Measurements from ENCODE around the gene TMC2.
A peak's percentile ranks its signal among the peaks of the same experiment; 100 is the strongest.
"Not testable (repeated sequence)": the region's sequence is repeated elsewhere in the genome, so short reads cannot be mapped to it uniquely, and the experiment has no call there.

TMC2 gene

GRCh38 chr20:2673453-2673852 lies 137.1 kb downstream of the TMC2 start:
- no peak for DNase-seq

DNA sequence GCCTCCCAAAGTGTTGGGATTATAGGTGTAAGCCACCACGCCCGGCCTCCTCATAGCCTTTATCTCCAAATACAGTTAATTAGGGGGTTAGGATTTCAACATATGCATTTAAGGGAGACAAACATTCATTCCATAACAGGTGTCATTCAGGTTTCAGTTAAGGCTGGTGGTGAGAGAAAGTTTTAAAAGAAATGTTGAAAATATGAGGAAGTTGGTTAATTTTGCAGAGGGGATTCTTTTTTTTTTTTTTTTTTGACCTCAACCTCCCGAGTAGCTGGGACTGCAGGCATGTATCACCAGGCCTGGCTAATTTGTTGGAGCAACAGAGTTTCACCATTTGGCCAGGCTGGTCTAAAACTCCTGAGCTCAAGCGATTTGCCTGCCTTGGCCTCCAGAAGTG lies 143.7 kb downstream of the TMC2 start:
- no peak for DNase-seq

DNA sequence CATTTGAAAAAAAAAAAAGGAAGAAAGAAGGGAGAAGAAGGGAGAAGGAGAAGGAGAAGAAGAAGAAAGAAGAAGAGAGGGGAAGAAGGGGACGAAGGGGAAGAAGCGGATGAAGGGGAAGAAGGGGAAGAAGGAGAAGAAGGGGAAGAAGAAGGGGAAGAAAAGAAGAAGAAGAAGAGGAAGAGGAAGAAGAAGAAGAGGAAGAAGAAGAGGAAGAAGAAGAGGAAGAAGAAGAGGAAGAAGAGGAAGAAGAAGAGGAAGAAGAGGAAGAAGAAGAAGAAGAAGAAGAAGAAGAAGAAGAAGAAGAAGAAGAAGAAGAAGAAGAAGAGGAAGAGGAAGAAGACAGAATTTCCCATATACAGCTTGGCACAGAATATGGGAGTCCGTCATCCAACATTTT lies 145.7 kb downstream of the TMC2 start:
- DNase-seq, result not testable (repeated sequence)

DNA sequence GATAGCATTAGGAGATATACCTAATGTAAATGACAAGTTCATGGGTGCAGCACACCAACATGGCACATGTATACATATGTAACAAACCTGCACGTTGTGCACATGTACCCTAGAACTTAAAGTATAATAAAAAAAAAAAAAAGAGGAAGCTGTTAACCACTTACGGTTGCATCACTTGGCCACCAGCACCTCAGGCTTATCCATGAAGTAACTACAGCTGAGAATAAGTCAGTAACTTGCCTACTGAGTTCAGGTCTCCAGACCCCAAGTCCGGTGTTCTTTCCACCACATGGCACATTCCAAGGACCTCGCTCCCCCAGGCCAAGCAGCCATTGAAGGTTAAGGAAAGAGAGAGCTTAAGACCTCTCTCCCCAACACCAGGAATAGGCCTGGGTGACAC lies 148.4 kb downstream of the TMC2 start:
- not testable (repeated sequence) for DNase-seq

DNA sequence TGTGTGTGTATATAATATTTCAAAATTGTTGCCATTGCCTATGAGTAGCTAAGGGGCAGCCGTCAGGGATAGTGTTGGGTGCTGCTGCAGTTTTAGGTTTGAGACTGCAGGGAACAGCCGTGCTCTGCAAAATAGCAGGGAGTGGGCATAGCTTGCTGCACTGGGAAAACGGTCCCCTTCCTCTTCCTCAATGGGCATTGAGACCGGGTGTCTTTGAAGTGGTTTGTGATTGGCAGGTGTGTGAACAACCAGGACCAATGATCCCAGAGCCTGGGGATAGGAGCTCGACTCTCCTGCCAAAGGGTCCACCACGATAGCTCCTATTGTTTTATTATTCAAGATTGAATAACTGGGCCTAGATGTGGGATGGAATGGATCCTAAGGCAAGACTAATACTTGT lies 151.1 kb downstream of the TMC2 start:
- DNase-seq, result no peak

DNA sequence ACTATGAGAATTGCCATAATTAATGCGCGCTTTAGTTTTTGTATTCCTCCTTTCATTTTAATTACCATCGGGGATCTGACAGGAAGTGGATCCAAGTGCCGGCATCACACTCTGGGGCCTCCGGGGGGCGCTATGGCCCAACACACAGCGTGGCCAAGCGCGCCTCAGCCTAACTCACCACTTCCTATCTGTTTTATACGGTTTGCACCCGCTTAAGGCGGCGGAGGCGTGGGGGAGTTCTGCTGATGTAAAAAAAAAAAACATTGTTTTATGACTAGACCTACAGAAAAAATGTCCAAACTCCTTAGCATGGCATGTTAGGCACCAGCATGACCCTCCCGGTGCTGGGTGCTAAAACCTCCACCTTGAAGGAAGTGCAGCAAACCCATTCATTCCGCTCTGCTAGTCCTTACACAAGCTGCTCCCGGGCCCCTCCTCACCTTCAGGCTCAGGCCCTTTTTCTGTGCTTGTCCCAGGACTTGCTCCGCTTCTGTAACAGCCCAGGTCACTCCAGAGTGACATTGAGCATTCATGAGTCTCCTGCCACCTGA lies 151.7 kb downstream of the TMC2 start:
- peak; percentile 60 for DNase-seq

GRCh38 chr20:2690213-2690612 lies 153.8 kb downstream of the TMC2 start:
- DNase-seq, result no peak

DNA sequence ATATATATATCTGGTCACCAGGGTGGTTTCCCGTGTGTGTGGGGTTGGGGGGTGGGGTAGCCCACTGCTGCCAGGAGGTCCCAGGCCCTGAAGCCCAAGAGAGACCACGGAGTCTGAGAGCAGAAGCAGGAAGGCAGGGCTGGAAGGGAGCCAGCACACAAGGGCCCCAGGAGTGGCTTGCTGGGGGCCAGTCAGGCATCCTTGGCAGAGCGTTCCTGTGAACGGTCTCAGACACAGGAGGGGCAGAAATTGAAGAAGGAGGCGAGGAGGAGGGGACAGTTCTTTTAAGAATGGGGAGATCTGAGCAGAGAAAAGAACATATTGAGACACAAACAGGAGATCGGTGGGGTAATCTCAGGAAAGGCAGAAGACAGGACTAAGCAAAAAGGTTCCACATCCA lies 154.3 kb downstream of the TMC2 start:
- no peak for DNase-seq

DNA sequence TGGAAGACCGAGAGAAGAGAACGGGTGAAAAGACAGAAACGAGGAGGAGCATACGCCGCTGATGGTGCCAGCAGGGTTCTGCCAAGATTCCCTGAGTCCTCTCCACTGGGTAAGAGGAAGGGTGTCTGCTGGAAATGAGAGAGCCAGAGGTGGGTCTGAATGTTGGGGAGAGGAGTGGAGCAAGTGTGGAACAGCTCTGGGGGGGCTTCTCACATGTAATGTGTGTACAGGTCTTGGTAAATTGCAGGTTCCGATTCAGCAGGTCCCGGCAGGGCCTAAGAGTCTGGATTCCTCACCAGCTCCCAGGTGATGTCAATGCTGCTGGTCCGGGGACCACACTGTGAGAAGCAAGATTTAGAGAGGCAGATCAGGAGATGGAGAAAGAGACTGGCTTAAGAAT lies 154.8 kb downstream of the TMC2 start:
- no peak for DNase-seq

Data from activated T-cell treated with anti-CD3 and anti-CD28 coated beads for 4 hours (primary cell).